Right hindlimb (tissue), 1 donor: ENCODE measurements around the gene GKAP1.
"Not testable (repeated sequence)": the region's sequence is repeated elsewhere in the genome, so short reads cannot be mapped to it uniquely, and the experiment has no call there.

Experiments used
- DNase-seq: peaks from one replicate; pipeline ENCODE4 v3.0.0-alpha.2; 2018

Gene GKAP1

DNA sequence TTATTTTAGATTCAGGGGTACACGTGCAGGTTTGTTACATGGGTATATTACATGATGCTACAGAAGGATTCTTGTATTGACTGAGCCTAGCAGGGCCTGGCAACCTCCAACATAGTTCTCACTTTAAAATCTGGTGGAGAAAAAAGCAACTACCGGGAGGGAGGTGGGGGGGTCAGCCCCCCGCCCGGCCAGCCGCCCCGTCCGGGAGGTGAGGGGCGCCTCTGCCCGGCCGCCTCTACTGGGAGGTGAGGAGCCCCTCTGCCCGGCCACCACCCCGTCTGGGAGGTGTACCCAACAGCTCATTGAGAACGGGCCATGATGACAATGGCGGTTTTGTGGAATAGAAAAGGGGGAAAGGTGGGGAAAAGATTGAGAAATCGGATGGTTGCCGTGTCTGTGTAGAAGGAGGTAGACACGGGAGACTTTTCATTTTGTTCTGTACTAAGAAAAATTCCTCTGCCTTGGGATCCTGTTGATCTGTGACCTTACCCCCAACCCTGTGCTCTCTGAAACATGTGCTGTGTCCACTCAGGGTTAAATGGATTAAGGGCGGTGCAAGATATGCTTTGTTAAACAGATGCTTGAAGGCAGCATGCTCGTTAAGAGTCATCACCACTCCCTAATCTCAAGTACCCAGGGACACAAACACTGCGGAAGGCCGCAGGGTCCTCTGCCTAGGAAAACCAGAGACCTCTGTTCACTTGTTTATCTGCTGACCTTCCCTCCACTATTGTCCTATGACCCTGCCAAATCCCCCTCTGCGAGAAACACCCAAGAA lies 88.8 kb downstream of the GKAP1 start:
- not testable (repeated sequence) for DNase-seq

DNA sequence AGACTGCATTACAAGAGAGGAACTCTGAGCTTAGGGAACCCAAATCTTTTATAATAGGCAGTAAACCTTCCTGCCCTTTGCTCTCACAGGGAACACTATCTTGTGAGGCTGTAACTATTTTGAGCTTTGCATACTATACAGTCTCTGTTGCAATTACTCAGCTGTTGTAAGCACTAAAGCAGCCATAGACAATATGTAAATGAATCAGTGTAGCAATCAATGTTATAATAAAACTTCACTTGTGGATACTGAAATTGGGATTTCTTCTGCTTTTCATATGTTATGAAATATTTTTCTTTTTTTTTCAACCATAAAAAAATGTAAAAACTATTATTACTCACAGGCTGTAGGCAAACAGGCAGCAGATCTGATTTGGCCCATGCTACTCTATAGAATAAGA lies 93.1 kb downstream of the GKAP1 start:
- DNase-seq, result no peak

GRCh38 chr9:83722726-83723495 lies 94.7 kb downstream of the GKAP1 start:
- DNase-seq, result no peak

GRCh38 chr9:83721509-83721908 lies 96.1 kb downstream of the GKAP1 start:
- DNase-seq, result no peak

DNA sequence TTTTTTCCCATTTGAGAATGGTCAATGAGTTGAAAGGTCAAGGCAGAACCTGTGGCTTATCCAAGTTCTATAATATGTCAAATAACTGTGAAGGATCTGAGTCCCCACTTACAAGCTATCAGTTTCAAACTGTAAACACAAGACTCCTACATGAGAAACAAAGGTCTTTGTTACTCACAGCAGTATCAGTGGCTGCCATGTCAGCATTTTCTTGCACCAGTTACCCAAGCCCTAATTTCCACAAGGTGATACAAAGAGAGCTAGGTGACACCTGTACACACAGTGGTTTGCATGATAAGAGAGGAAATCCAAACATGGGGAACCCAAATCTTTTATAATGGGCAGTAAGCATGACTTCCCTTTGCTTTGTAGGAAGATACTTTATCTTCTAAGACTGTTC lies 101.8 kb downstream of the GKAP1 start:
- DNase-seq, result no peak

DNA sequence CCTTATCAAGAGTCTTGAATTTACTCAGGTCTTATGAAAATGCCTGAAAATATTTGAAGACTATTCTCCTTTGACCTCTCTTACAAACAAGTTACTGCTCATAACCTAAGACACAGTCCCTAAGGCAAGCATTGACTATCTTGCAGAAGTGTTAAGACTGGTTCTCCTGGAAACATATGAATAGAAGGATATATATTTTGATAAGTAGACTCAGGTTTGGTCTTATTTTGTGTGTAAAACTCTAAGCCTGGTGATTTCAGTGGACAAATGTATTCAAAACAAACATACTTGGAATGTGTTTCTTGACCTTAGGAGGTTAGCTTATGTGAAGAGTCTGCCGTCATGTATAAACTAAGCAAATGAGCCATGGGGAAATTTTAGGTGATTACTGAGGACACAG lies 102.3 kb downstream of the GKAP1 start:
- DNase-seq, result no peak

DNA sequence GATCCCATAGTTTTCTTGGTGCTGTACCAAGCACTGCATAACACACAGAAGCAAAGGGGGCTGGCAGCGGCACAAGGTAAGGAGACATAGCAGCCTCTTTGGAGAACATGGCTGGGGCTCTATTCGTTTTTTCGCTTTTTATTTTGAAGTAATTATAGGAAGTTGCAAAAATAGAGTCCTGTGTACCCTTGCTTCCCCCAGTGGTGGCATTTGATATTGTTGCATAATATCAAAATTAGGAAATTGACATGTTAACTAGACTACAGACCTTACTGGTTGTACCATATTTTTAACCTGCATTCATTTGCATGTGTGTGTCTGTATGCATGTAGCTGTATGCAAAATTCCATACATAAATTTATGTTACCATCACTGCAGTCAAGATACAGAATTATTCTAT lies 103.2 kb downstream of the GKAP1 start:
- DNase-seq, result no peak

GRCh38 chr9:83708515-83709158 lies 108.9 kb downstream of the GKAP1 start:
- peak; percentile 75 for DNase-seq

- DNase-seq, result peak; percentile 94
Measured at GRCh38 chr9:83707768-83708514, 109.6 kb downstream of the GKAP1 start, which contains the start of gene UBQLN1. Gene UBQLN1, minus strand, starts transcription at chr9:83707958. Its CDS starts 279 bp downstream, at chr9:83707679.

- no peak for DNase-seq
Measured at GRCh38 chr9:83707518-83707767, 110.1 kb downstream of the GKAP1 start.

GRCh38 chr9:83706676-83707517 lies 110.7 kb downstream of the GKAP1 start:
- DNase-seq, result peak; percentile 77

- not testable (repeated sequence) for DNase-seq
Measured at GRCh38 chr9:83705219-83705651, 112.3 kb downstream of the GKAP1 start.

DNA sequence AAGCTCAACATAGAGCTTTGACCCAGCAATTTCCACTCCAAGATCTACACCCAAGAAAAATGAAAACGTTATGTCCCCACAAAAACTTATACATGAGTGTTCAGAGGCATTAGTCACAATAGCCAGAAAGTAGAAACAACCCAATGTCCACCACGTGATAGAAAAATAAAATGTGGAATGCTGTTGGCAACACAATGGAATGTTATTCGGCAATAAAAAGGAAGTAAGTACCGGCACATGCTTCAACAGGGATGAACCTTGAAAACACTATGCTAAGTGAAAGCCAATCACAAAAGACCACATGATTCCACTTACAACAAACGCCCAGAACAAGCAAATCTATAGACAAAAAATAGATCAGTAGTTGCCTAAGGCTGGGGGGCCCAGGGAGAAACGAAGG lies 115.8 kb downstream of the GKAP1 start:
- no peak for DNase-seq

DNA sequence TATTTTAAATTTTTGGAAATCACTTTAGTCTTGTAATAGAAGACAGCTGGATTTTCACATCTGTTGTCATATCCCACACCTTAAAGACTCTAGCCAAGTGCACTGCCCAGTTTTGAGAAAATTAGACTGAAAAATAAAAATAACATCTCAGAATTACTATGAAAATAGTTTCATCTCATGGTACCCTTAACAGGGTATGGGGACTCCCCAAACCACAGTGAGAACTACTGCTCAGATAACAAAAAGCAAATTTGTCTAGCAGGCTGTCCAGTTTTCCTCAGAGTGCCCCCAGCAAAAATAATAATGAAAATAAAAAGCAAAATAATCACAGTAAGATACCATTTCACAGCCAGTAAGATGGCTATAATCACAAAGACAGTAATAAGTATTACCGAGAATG lies 116.3 kb downstream of the GKAP1 start:
- no peak for DNase-seq

DNA sequence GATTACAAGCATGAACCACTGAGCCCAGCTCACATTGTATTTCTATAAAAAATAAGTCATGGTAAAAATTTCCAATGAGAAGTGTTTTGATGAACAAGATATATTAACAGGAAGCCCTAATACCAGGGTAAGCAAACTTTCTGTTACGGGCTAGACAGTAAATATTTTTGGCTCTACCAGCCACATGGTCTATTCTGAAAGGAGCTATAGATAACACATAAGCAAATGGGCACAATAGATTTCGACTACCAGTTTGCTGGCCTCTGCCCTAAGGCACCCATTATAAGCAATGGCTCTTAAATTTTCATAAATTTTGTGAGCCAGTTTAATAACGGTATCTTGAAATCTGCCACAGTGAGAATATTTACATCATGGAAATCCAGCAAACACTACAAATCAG lies 118.0 kb downstream of the GKAP1 start:
- no peak for DNase-seq

DNA sequence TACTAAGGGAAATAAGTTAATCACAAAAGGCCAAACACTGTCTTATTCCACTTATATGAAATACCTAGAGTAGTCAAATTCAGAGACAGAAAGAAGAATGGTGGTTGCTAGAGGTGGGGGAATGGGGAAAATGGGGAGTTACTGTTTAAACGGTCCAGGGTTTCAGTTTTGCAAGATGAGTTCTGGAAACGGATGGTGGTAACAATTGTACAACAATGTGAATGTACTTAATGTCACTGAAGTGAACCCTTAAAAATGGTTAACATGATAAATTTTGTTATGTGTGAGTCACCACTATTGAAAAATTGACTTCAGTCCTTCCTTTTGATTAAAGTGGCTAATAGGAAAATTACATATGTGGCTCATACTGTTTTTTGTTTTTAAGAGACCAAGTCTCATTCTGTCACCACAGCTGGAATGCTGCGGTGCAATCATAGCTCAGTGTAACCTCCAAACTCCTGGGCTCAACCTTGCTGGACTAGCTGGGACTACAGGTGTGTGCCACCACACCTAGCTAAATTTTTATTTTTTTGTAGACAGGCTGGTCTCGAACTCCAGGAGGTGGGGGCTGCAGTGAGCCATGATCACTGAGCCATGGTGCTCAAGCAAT lies 118.5 kb downstream of the GKAP1 start:
- DNase-seq, result no peak

DNA sequence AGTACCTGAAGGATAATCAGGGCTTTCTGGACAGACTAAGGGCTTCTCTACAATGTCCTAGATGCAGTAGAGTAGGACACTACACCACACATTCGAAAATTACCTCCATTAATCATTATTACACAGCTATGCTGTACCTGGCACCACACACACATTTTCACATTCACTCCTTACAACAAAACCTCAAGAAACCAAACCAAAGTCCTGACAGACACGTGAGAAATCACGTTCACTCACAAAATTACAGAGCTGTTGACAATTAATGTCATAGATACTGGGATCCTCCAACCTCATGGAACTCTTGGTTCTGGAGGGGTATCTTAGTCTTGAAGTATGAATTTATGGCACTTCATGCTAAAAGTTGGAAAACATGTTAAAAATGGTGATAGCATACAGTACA lies 126.1 kb downstream of the GKAP1 start:
- no peak for DNase-seq
